Prostate gland (tissue), 2 donors: ENCODE measurements around the gene PLEKHM3.

ENCODE experiments used
- CTCF ChIP-seq, 4 experiments: fragments of 200-600 bp in 2 of 4; fragments of 450-650 bp in 2 of 4; sonication (generic) in 2 of 4; IDR thresholded peaks; 1 replicate in 3 of 4; 2 replicates in 1 of 4; pipeline ENCODE4 v1.5.1; 2016 to 2019; ENCODE audit warnings: antibody characterized with exemption in 4 of 4, mild to moderate bottlenecking in 2 of 4, moderate library complexity in 2 of 4
- POLR2A ChIP-seq: fragments of 450-650 bp; IDR thresholded peaks from one replicate; pipeline ENCODE4 v1.6.1; 2016; ENCODE audit warnings: antibody characterized with exemption, mild to moderate bottlenecking
- POLR2AphosphoS5 ChIP-seq: sonication (generic); formaldehyde crosslinking; IDR thresholded peaks from one replicate; pipeline ENCODE4 v1.6.1; 2017; ENCODE audit warnings: antibody characterized with exemption

GRCh38 chr2:207919164-207919919 is 106.0 kb downstream of the PLEKHM3 start:
- no peak for TF ChIP-seq CTCF (IDR thresholded peaks at IDR 0.05)
- TF ChIP-seq POLR2AphosphoS5 = no peak
- TF ChIP-seq POLR2A = no peak
